GM12864 (cell line): ENCODE results near the gene GALNT18.

Source experiments
- DNase-seq: peaks from one replicate; pipeline ENCODE4 v3.0.0-alpha.2; 2011; ENCODE audit warnings: low read depth
- H3K4me3 ChIP-seq: 2 replicates; pipeline ENCODE4 v1.5.1; 2011; ENCODE audit warnings: mild to moderate bottlenecking, low read depth, low read length, control low read depth
- TF ChIP-seq, protein P1 (sequence below): IDR thresholded peaks from 2 replicates; pipeline ENCODE4 v1.5.1; 2011; ENCODE audit warnings: low read depth, mild to moderate bottlenecking, moderate library complexity, low read length, control low read depth, inconsistent platforms; ENCODE audit errors: missing control alignments

Gene GALNT18

GRCh38 chr11:11605181-11605580 lies 16.6 kb downstream of the GALNT18 start:
- H3K4me3 ChIP-seq: no peak overlapping the region
- TF ChIP-seq, protein P1, sequence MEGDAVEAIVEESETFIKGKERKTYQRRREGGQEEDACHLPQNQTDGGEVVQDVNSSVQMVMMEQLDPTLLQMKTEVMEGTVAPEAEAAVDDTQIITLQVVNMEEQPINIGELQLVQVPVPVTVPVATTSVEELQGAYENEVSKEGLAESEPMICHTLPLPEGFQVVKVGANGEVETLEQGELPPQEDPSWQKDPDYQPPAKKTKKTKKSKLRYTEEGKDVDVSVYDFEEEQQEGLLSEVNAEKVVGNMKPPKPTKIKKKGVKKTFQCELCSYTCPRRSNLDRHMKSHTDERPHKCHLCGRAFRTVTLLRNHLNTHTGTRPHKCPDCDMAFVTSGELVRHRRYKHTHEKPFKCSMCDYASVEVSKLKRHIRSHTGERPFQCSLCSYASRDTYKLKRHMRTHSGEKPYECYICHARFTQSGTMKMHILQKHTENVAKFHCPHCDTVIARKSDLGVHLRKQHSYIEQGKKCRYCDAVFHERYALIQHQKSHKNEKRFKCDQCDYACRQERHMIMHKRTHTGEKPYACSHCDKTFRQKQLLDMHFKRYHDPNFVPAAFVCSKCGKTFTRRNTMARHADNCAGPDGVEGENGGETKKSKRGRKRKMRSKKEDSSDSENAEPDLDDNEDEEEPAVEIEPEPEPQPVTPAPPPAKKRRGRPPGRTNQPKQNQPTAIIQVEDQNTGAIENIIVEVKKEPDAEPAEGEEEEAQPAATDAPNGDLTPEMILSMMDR: no peak
- no peak for DNase-seq

- TF ChIP-seq, protein P1: no peak
- no peak for DNase-seq
- H3K4me3 ChIP-seq: no peak overlapping the region
These were observed 17.3 kb downstream of the GALNT18 start for GRCh38 chr11:11604370-11604990.

- no peak overlapping the region for H3K4me3 ChIP-seq
- TF ChIP-seq, protein P1: no peak
- DNase-seq: no peak
These were observed 19.8 kb downstream of the GALNT18 start for GRCh38 chr11:11602011-11602410.

DNA sequence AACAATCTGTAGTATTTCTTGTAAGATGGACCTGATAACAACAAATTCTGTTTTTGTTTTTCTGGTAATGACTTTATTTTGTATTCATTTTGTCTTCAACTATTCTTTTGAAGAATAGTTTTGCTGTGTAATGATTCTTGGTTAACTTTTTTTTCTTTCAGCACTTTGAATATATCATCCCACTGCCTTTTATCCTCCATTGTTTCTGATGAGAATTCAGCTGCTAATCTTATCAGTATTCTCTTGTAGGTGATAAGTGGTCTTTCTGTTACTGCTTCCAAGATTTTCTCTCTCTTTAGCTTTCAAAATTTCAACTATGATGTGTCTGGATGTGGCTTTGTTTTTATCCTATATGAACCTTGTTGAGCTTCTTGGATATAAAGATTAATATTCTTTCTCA lies 21.5 kb downstream of the GALNT18 start:
- no peak for DNase-seq
- TF ChIP-seq, protein P1: no peak
- no peak overlapping the region for H3K4me3 ChIP-seq

GRCh38 chr11:11598243-11598642 lies 23.6 kb downstream of the GALNT18 start:
- H3K4me3 ChIP-seq: no peak overlapping the region
- TF ChIP-seq, protein P1: no peak
- no peak for DNase-seq

GRCh38 chr11:11594162-11594561 lies 27.6 kb downstream of the GALNT18 start:
- DNase-seq: no peak
- no peak overlapping the region for H3K4me3 ChIP-seq
- TF ChIP-seq, protein P1: no peak

- DNase-seq: no peak
- TF ChIP-seq, protein P1: no peak
- H3K4me3 ChIP-seq: no peak overlapping the region
These were observed 29.6 kb downstream of the GALNT18 start for GRCh38 chr11:11592146-11592684.
